ENCODE data around the gene RDH11. TPM values are rescaled to one million over a fixed set of nuclear protein-coding genes. Genes with fewer than 3 reads are reported as not detected.

RDH11 gene
- total RNA-seq, 1 experiment from 2014 or later: 119 TPM

DNA sequence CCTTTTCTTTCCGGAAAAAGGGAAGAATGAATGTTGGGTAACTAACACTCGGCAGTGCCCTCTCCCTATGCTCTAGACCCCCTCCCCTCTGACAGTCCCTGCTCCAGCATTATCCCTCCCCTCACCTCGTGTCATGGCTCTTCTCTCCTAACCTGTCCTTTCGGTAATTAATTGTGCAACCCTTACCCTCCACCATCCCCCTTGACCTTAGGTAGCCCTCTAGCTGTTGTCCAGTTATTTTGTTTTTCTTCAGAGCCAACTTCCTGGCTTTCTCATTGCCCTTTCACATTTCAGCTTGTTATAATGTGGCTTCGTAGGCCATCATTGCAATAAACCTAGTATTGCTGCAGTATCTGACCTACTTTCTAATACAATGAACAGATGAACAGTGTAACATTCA, 64.6 kb downstream of the RDH11 start:
- in situ Hi-C loops (cut with HindIII; ENCODE audit: low pct_unique_long_range_greater_than_20kb, low sequenced_read_pairs): no loop called here
- DNase-seq (ENCODE audit: low read depth, low spot score): no peak

DNA sequence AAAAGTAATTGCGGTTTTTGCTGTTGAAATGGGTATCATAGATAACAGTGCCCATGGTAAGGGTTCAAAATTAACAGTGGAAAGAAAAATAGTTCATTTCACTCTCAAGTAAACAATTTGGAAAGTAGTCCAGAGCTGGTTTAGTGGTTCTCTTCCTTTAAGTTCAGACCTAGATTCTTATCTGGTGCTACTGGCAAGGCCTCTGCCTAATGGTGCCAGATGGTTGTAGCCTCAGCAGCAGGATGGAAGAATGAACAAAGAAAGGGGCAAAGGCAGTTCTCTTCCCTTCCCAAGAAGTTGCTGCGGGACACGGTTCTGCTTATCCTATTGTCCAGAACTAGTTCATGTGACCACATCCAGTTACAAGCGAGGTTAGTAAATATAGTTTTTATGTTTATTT, 65.4 kb downstream of the RDH11 start:
- DNase-seq (ENCODE audit: low read depth, low spot score): no peak
- in situ Hi-C loops (cut with HindIII; ENCODE audit: low pct_unique_long_range_greater_than_20kb, low sequenced_read_pairs): no loop called here

DNA sequence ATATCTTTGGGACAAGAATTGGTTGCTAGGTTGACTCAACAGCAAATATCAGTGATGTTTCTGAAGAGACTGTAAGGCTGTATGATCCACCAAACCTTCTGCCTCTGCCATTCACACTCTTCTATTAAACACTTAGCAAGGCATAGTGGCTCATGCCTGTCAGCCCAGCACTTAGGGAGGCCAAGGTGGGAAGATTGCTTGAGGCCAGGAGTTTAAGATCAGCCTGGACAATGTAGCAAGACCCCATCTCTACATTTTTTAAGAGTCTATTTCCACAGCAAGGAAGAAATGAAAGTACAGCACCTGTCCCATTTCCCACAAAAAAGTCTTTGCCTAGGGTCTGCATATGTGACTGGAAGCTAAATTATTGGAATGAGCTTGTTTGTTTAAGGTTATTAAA, 68.0 kb downstream of the RDH11 start:
- DNase-seq (ENCODE audit: low read depth, low spot score): no peak
- in situ Hi-C loops (cut with HindIII; ENCODE audit: low pct_unique_long_range_greater_than_20kb, low sequenced_read_pairs): no loop called here

Small RNAs within 50 kb of the gene (small RNA-seq; reads per million reads assigned to genes)
- gene AL049779.3: 0 reads per million in 2 experiments
- 0 reads per million in 2 experiments for gene RN7SL369P
- gene RNA5SP386: 0 to 0.14 reads per million in 2 experiments

Other genes with a start within 250 kb of the RDH11 start
- gene TMEM229B, start 207.0 kb downstream of the RDH11 start, total RNA-seq (2014; rRNA removed; shearing (Covaris generic)): 59.2 and 62.3 TPM in 2 replicates
- gene PLEKHH1, start 162.5 kb downstream of the RDH11 start, total RNA-seq (2014; rRNA removed; shearing (Covaris generic)): 143 and 156 TPM in 2 replicates
- 48.7 and 52.4 TPM in 2 replicates for gene PIGH, start 95.5 kb downstream of the RDH11 start, total RNA-seq (2014; rRNA removed; shearing (Covaris generic))
- gene ARG2, start 75.8 kb downstream of the RDH11 start, total RNA-seq (2014; rRNA removed; shearing (Covaris generic)): 3.1 and 5.3 TPM in 2 replicates
- gene VTI1B, start 21.1 kb downstream of the RDH11 start, total RNA-seq (2014; rRNA removed; shearing (Covaris generic)): 52.5 and 72.1 TPM in 2 replicates
- 0.35 and 0.66 TPM in 2 replicates for gene RDH12, start 6.1 kb upstream of the RDH11 start, total RNA-seq (2014; rRNA removed; shearing (Covaris generic))
- gene ZFYVE26, start 120.8 kb upstream of the RDH11 start, total RNA-seq (2014; rRNA removed; shearing (Covaris generic)): 84.0 and 85.2 TPM in 2 replicates
- gene RAD51B, start 124.0 kb upstream of the RDH11 start, total RNA-seq (2014; rRNA removed; shearing (Covaris generic)): 28.9 and 30.6 TPM in 2 replicates